Osteocyte (in vitro differentiated cells): ENCODE data around the gene PSORS1C1. TPM values are rescaled to one million over a fixed set of nuclear protein-coding genes. Genes with fewer than 3 reads are reported as not detected.

ENCODE experiments used
- DNase-seq: peaks from one replicate; pipeline ENCODE4 v3.0.0; 2021; ENCODE audit warnings: mixed read lengths; ENCODE audit not compliant: unreplicated experiment; ENCODE audit errors: extremely low spot score
- H3K27ac Mint-ChIP-seq: one replicate; pipeline ENCODE4 v1.8.0; 2021; ENCODE audit warnings: mild to moderate bottlenecking, mixed read lengths; ENCODE audit not compliant: unreplicated experiment
- H3K27me3 Mint-ChIP-seq: one replicate; pipeline ENCODE4 v1.8.0; 2021; ENCODE audit warnings: mixed read lengths; ENCODE audit not compliant: unreplicated experiment
- H3K36me3 Mint-ChIP-seq: one replicate; pipeline ENCODE4 v1.8.0; 2021; ENCODE audit warnings: mixed read lengths; ENCODE audit not compliant: unreplicated experiment
- H3K4me1 Mint-ChIP-seq: one replicate; pipeline ENCODE4 v1.8.0; 2021; ENCODE audit warnings: mixed read lengths; ENCODE audit not compliant: unreplicated experiment
- H3K4me3 Mint-ChIP-seq: one replicate; pipeline ENCODE4 v1.8.0; 2021; ENCODE audit warnings: mild to moderate bottlenecking, moderate library complexity, mixed read lengths; ENCODE audit not compliant: unreplicated experiment
- H3K9me3 Mint-ChIP-seq: one replicate; pipeline ENCODE4 v1.8.0; 2021; ENCODE audit warnings: mixed read lengths; ENCODE audit not compliant: unreplicated experiment
- CTCF ChIP-seq: fragments of 200-600 bp; sonication (generic); IDR thresholded peaks from 2 replicates; pipeline ENCODE4 v1.5.0; 2021; ENCODE audit warnings: antibody characterized with exemption, mild to moderate bottlenecking, moderate library complexity
- total RNA-seq: library from RNA; stranded (reverse); gene quantifications from 2 replicates; pipeline ENCODE4 v1.2.1, GENCODE V29; 2021

Gene PSORS1C1
- total RNA-seq, 1 donor from 2014 or later = 3.2 TPM

GRCh38 chr6:31091680-31092079 is 22.9 kb upstream of the PSORS1C1 start:
- H3K27ac Mint-ChIP-seq = no peak overlapping the region
- no peaks in the 10 kb centered on the region for H3K36me3 Mint-ChIP-seq
- no peak for TF ChIP-seq CTCF
- peaks cover 14% of the 10 kb centered on the region for H3K27me3 Mint-ChIP-seq
- H3K4me1 Mint-ChIP-seq = peaks cover 10% of the 10 kb centered on the region
- no peak for DNase-seq
- no peak overlapping the region for H3K4me3 Mint-ChIP-seq
- no peaks in the 10 kb centered on the region for H3K9me3 Mint-ChIP-seq

GRCh38 chr6:31092238-31092637 is 22.4 kb upstream of the PSORS1C1 start:
- Mint-ChIP-seq H3K36me3 (no peaks in the 10 kb centered on the region), H3K9me3 (no peaks in the 10 kb centered on the region), H3K27me3 (peaks cover 14% of the 10 kb centered on the region), H3K4me1 (peaks cover 5% of the 10 kb centered on the region), H3K4me3 (no peak overlapping the region), H3K27ac (no peak overlapping the region)
- no peak for DNase-seq
- TF ChIP-seq CTCF = no peak

DNA sequence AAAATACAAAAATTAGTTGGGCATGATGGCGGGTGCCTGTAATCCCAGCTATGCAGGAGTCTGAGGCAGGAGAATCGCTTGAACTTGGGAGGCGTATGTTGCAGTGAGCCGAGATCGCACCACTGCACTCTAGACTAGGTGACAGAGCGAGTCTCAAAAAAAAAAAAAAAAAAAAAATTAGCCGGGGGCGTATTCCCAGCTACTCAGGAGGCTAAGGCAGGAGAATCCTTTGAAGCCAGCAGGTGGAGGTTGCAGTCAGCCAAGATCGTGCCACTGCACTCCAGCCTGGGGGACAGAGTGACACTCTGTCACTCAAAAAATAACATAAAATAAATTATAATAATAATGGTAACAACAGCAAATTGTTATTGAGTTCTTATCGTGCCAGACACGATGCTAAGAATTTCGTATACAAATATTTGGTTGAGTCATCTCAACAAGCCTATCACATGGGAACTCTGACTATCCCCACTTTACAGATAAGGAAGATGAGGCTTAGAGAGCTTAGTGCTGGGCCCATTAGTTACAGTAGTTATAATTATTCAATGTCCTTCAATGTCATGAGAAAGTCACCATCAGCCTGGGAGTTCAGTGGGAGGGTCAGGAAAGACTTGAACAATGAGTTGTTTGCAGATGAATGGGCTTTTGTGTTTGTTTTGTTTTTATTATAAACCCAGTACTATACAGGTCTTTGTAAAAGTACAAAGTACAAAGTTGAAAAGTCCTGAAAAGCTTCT is 21.7 kb upstream of the PSORS1C1 start:
- peaks cover 1% of the 10 kb centered on the region for H3K4me1 Mint-ChIP-seq
- no peak overlapping the region for H3K4me3 Mint-ChIP-seq
- H3K36me3 Mint-ChIP-seq = no peaks in the 10 kb centered on the region
- DNase-seq = no peak
- TF ChIP-seq CTCF = no peak
- no peak overlapping the region for H3K27ac Mint-ChIP-seq
- no peaks in the 10 kb centered on the region for H3K9me3 Mint-ChIP-seq
- peaks cover 14% of the 10 kb centered on the region for H3K27me3 Mint-ChIP-seq

DNA sequence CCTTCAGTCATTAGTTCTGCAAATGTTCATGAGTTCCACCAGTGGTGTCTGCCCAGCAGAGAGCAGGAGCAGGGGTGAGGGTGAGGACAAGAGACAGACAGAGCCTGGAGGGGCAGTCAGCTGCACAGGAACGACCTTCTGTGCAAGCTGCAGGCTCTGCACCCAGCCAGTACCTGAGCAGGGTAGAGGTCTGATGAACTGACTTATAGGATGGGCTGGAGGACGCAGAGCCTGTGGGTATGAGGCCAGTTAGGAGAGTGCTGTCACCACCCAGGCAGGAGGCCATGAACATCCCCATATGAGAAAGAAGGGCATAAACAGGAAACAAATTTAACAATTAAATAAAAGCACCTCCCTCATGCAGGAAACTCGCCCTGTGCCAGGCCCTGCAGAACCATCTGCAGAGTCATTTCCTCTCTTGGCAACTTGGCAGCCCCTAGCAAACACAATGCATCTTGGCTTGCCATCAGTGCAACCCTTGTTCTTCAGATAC is 20.2 kb upstream of the PSORS1C1 start:
- H3K36me3 Mint-ChIP-seq = no peaks in the 10 kb centered on the region
- no peak overlapping the region for H3K27ac Mint-ChIP-seq
- no peaks in the 10 kb centered on the region for H3K9me3 Mint-ChIP-seq
- H3K4me1 Mint-ChIP-seq = peaks cover 1% of the 10 kb centered on the region
- H3K27me3 Mint-ChIP-seq = peaks cover 14% of the 10 kb centered on the region
- no peak for DNase-seq
- TF ChIP-seq CTCF = no peak
- no peak overlapping the region for H3K4me3 Mint-ChIP-seq

GRCh38 chr6:31096215-31096614 is 18.4 kb upstream of the PSORS1C1 start:
- DNase-seq = no peak
- Mint-ChIP-seq H3K4me1 (peaks cover 1% of the 10 kb centered on the region), H3K36me3 (no peaks in the 10 kb centered on the region), H3K27ac (no peak overlapping the region), H3K27me3 (peaks cover 24% of the 10 kb centered on the region), H3K4me3 (no peak overlapping the region), H3K9me3 (no peaks in the 10 kb centered on the region)
- no peak for TF ChIP-seq CTCF
